Esophagus muscularis mucosa (tissue), 4 donors: ENCODE measurements around the gene NDST1. TPM values are rescaled to one million over a fixed set of nuclear protein-coding genes. Genes with fewer than 3 reads are reported as not detected.
A peak's percentile ranks its signal among the peaks of the same experiment; 100 is the strongest.

ENCODE experiments used
- DNase-seq: peaks from one replicate; pipeline ENCODE4 v3.0.0-alpha.2; 2017; ENCODE audit errors: extremely low spot score
- H3K27ac ChIP-seq, 4 donors: fragments of 200-600 bp; sonication (generic); replicated peaks in 1 of 4; 1 replicate in 3 of 4; 2 replicates in 1 of 4; pipeline ENCODE4 v1.5.1; 2016 to 2019; ENCODE audit warnings: mild to moderate bottlenecking in 1 of 4
- H3K27me3 ChIP-seq, 4 donors: fragments of 200-600 bp; sonication (generic); one replicate each; pipeline versions ENCODE4 v1.5.1 to v1.6.0; 2016 to 2019
- H3K36me3 ChIP-seq, 4 donors: fragments of 200-600 bp; sonication (generic); one replicate each; pipeline ENCODE4 v1.5.1; 2016 to 2019
- H3K4me1 ChIP-seq, 4 donors: fragments of 200-600 bp; sonication (generic); one replicate each; pipeline ENCODE4 v1.5.1; 2016 to 2019
- H3K4me3 ChIP-seq, 4 donors: fragments of 200-600 bp; sonication (generic); 1 replicate in 2 of 4; 2 replicates in 2 of 4; pipeline ENCODE4 v1.5.1; 2016 to 2019; ENCODE audit warnings: mild to moderate bottlenecking in 4 of 4, moderate library complexity in 1 of 4
- H3K9me3 ChIP-seq, 4 donors: fragments of 200-600 bp; sonication (generic); 1 replicate in 3 of 4; 2 replicates in 1 of 4; pipeline ENCODE4 v1.5.1; 2016 to 2019
- EP300 ChIP-seq: sonication (generic); formaldehyde crosslinking; IDR thresholded peaks from one replicate; pipeline ENCODE4 v1.6.1; 2017; ENCODE audit warnings: antibody characterized with exemption
- POLR2A ChIP-seq: fragments of 450-650 bp; IDR thresholded peaks from one replicate; pipeline ENCODE4 v1.6.1; 2017; ENCODE audit warnings: antibody characterized with exemption, moderate library complexity, mild to moderate bottlenecking, low read depth
- POLR2AphosphoS5 ChIP-seq, 2 donors: sonication (generic); formaldehyde crosslinking; IDR thresholded peaks; one replicate each; pipeline ENCODE4 v1.6.1; 2017; ENCODE audit warnings: antibody characterized with exemption in 2 of 2
- WGBS: methylation state at CpG from one replicate; pipeline ENCODE4 v1.1.5; 2018; 5-methylcytosine and 5-hydroxymethylcytosine counted together
- intact Hi-C: fragments of 100-400 bp; cut with DNase I; formaldehyde crosslinking; loops from one replicate; pipeline ENCODE4 v1.15.1; 2023
- total RNA-seq, 4 donors: library from RNA; depleted of rRNA; stranded (reverse); fragments of >200 nt; gene quantifications; one replicate each; pipeline versions ENCODE4 v1.1.0 to v1.2.1, GENCODE V29; 2016
- TF ChIP-seq, protein P1 (sequence below), 3 experiments: fragments of 200-600 bp in 2 of 3; fragments of 450-650 bp in 1 of 3; sonication (generic) in 2 of 3; IDR thresholded peaks; one replicate each; pipeline ENCODE4 v1.5.1; 2017 to 2019; ENCODE audit warnings: antibody characterized with exemption in 3 of 3, mild to moderate bottlenecking in 2 of 3, moderate library complexity in 1 of 3

The NDST1 gene
- total RNA-seq, 4 donors from 2014 or later: 48.2 to 113 (median 74.5) TPM

DNA sequence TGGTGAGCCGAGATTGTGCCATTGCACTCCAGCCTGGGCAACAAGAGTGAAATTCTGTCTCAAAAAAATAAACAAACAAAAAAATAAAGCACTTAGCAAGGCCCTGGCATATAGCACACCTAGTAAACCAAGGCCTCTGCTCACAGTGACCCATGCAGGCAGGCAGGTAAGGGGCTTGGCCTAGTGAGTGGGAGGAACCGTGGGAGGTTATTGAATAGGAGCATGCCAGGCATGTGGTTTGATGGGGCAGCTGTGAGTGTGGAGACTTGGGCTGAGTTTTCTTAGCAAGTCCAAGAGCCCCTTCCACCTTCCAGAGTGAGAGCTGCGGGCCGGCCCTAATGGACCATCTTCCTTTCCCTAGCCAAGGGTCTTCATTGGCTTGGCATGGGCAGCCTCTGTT, 4.5 kb upstream of the NDST1 start:
- Histone ChIP-seq H3K9me3 (no peaks in the 10 kb centered on the region), H3K36me3 (no peaks in the 10 kb centered on the region), H3K27ac (peak overlapping the region; percentile 29 to 73 (median 54)), H3K27me3 (no peaks in the 10 kb centered on the region), H3K4me3 (no peak overlapping the region), H3K4me1 (peaks cover 99 to 100% (median 100%) of the 10 kb centered on the region in 4 donors)
- DNase-seq: no peak
- no peak for TF ChIP-seq POLR2A
- TF ChIP-seq, protein P1, sequence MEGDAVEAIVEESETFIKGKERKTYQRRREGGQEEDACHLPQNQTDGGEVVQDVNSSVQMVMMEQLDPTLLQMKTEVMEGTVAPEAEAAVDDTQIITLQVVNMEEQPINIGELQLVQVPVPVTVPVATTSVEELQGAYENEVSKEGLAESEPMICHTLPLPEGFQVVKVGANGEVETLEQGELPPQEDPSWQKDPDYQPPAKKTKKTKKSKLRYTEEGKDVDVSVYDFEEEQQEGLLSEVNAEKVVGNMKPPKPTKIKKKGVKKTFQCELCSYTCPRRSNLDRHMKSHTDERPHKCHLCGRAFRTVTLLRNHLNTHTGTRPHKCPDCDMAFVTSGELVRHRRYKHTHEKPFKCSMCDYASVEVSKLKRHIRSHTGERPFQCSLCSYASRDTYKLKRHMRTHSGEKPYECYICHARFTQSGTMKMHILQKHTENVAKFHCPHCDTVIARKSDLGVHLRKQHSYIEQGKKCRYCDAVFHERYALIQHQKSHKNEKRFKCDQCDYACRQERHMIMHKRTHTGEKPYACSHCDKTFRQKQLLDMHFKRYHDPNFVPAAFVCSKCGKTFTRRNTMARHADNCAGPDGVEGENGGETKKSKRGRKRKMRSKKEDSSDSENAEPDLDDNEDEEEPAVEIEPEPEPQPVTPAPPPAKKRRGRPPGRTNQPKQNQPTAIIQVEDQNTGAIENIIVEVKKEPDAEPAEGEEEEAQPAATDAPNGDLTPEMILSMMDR (IDR thresholded peaks at IDR 0.05): no peak
- TF ChIP-seq POLR2AphosphoS5 (IDR thresholded peaks at IDR 0.05): no peak
- TF ChIP-seq EP300: no peak
- intact Hi-C loops: no loop called here
- WGBS: 96% methylated on average over 4 of the region's 4 CpGs

DNA sequence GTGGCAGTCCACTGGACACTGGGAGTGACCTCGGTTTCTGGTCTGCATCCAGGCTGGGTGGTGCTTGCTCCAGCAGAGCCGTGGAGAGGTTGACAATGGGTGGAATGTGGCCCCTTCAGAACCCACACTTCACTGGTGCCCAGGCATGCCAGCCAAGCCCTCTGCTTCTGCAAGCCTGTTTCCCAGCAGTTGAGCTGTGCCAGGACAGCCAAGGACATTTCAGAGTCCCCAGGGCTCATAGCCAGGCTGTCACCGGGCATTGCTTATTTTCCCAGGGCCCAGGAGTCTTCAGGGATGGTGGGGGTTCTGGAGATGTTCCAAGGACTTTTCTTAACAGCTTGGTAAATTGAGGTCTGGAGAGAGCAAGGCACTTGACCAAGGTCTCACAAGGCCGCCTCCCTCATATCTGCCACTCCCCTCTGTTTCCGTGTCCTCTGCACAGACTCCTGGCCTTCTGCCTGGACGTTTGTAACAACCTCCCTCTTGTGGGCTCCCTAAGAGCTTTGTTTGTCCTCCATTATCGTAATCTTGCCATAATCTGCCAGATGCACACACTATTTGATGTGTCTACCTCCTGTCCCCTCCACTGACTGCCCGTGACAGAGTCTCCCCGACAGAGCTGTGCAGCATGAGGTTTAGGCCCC, 3.8 kb upstream of the NDST1 start:
- 42% methylated on average over 9 of the region's 9 CpGs for WGBS
- Histone ChIP-seq H3K4me1 (peaks cover 99 to 100% (median 100%) of the 10 kb centered on the region in 4 donors), H3K4me3 (no peak overlapping the region), H3K27me3 (no peaks in the 10 kb centered on the region), H3K36me3 (no peaks in the 10 kb centered on the region), H3K27ac (peak overlapping the region; percentile 29 to 73 (median 54)), H3K9me3 (no peaks in the 10 kb centered on the region)
- no peak for DNase-seq
- TF ChIP-seq POLR2AphosphoS5 (IDR thresholded peaks at IDR 0.05) (no peak), EP300 (no peak), POLR2A (no peak)
- TF ChIP-seq, protein P1 (IDR thresholded peaks at IDR 0.05): no peak
- intact Hi-C loops: no loop called here

DNA sequence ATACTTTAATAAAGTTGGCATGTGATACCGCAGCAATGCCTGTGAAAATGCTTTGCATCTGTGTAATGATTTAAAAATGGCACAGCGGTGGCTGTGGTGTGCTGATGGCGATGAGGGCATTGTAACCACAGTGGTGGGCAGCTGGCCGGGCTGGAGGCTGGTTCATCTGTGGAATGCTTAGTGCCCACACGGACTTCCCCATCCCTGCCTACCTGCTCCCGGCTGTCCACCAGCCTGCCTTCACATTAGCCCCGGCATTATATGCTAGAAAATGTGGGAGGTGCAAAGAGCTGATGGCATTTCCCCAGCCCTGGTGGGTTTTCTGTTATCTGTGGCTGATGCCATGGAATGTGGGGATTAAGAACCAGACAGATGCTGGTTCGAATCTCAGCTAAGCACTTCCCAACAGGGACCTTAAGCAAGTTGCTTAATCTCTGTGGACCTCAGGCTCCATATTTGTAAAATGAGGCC, 2.9 kb upstream of the NDST1 start:
- DNase-seq: no peak
- Histone ChIP-seq H3K4me3 (no peak overlapping the region), H3K9me3 (no peaks in the 10 kb centered on the region), H3K36me3 (no peaks in the 10 kb centered on the region), H3K4me1 (peaks cover 97 to 100% (median 100%) of the 10 kb centered on the region in 4 donors), H3K27me3 (no peaks in the 10 kb centered on the region), H3K27ac (peak overlapping the region in 3 of 4 donors; percentile 29 to 73 (median 59))
- TF ChIP-seq POLR2AphosphoS5 (IDR thresholded peaks at IDR 0.05) (no peak), POLR2A (no peak), EP300 (no peak)
- TF ChIP-seq, protein P1 (IDR thresholded peaks at IDR 0.05): no peak
- intact Hi-C loops: no loop called here
- WGBS: 79% methylated on average over 8 of the region's 8 CpGs

DNA sequence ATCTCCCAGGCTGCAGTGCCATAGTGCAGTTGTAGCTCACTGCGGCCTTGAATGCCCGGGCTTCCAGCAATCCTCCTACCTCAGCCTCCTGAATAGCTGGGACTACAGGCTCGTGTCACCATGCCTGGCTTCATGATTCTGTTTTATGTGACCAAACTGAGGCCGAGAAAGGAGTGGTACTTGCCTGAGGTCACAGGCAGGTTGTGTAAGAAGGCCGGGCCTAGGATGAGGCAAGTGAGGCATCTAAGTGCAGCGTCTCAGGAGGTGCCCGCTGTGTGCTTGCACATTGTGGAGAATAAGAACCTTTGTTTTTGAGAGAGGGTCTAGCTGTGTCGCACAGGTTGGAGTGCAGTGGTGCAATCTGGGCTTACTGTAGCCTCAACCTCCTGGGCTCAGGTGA, 2.1 kb upstream of the NDST1 start:
- Histone ChIP-seq H3K36me3 (no peaks in the 10 kb centered on the region), H3K9me3 (no peaks in the 10 kb centered on the region), H3K4me1 (peaks cover 96 to 100% (median 100%) of the 10 kb centered on the region in 4 donors), H3K27me3 (no peaks in the 10 kb centered on the region), H3K4me3 (no peak overlapping the region), H3K27ac (peak overlapping the region in 3 of 4 donors; percentile 8 to 61 (median 57))
- 92% methylated on average over 7 of the region's 8 CpGs for WGBS
- TF ChIP-seq POLR2A (no peak), EP300 (no peak), POLR2AphosphoS5 (IDR thresholded peaks at IDR 0.05) (no peak)
- TF ChIP-seq, protein P1 (IDR thresholded peaks at IDR 0.05): no peak
- intact Hi-C loops: no loop called here
- DNase-seq: no peak
